ENCODE results near the gene MAP7.

Gene MAP7

DNA sequence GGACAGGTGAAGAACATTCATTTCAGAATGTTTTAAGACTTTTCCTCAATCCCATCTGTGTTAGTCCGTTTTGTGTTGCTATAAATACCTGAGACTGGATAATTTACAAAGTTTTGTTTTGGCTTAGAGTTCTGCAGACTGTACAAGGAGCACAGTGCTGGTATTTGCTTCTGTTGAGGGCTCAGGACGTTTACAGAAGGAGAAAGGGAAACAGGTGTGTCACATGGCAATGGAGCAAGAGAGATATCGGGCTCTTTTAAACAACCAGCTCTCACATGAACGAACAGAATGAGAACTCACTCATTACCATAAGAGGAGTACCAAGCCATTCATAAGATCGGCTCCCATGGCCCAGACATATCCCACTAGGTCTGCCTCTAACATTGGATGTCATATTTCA is 16.7 kb downstream of the MAP7 start:
- DNase-seq (ENCODE audit: low read depth in 1 of 2, low spot score in 1 of 2) = no peak

DNA sequence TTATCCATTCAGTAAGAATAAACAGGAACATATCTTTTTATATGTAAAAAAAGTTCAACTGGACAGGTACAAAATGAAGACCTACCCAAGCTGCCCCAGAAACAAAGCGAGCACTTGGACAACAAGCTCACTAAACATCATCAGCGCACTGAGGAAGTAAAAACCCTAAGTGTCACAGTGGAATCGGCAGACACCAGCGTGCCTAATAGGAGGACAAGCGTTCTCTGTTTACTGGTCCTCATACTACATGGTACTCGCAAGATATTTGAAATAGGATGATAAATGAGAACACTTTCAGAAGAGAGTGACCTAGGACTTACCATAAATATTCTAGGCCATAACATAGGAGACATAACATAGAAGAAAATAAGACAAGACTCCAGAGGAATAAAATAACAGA is 18.2 kb downstream of the MAP7 start:
- DNase-seq (ENCODE audit: low read depth in 1 of 2, low spot score in 1 of 2) = no peak

DNA sequence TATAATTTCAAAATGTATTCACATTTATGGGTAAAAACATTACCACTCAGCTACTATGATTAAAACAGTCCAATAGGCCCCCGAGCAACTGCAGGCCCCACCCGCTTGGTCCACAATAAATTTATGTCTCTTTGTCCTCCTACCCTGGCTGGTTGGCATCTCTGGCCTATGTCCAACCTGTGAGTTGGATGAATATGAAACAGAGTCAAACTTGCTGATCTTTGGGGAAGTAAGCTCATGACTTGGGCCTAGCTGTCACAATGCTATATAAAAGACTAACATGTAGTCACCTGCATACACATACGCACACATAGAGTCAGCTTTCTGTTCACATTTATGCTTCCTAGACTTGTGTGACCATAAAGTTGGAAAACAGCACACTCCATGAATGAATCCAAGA is 20.5 kb downstream of the MAP7 start:
- DNase-seq (ENCODE audit: low read depth in 1 of 2, low spot score in 1 of 2) = no peak

DNA sequence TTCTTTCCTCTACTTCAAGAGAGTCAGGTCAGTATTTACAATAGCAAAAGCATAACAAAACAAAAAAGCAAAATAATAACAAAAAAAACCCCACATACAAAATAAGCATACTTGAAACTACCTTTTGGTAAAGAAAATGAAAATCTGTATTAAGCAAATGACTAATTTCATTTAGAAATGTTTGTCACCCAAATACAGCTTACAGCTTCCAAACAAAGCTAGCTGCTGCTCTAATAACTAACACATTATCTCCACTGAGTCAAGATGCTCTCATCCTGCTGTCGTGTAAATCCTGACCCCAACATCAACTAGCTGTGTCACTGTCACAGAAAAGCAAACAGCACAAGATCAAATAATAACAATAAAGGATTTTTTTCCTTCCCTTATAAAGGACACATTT is 21.7 kb downstream of the MAP7 start:
- DNase-seq (ENCODE audit: low read depth in 1 of 2, low spot score in 1 of 2) = no peak

DNA sequence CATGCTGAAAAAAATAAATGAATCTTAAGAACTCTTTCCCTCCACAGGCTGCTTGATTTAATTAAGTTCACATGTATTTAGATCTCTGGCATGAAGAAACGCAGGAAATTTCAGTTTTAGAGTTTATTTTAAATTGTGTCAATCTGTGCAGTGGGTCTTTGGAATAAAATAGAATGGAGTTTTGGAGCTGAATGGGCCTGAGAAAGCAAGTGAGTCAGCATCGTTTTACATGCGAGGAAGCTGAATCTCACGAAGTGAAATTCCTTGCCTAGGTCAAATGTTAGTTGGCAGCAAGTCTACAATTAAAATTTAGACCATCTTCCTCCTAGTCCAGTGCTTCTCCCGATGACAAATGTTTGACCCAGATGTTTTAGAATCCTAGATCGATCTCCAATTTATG is 22.4 kb downstream of the MAP7 start:
- DNase-seq (ENCODE audit: low read depth in 1 of 2, low spot score in 1 of 2) = no peak

DNA sequence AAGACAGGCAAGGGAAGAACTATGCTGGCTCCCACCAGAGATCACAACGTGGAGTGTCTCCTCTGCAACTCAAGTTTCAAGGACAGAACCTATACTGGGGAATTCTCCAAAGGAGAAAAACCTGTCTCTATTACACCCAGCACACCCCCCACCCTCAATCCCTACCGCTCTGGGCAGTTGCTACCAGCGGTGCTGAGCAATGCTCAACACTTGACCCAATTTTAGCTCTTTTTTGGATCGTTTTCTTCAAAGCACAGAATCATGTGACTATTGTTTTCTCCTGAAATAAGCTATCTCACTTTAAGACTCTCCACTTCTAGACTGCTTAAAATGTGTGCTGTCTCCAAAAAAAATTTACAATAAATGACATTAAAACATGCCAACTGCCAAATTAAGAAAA is 23.3 kb downstream of the MAP7 start:
- DNase-seq (ENCODE audit: low read depth in 1 of 2, low spot score in 1 of 2) = no peak

DNA sequence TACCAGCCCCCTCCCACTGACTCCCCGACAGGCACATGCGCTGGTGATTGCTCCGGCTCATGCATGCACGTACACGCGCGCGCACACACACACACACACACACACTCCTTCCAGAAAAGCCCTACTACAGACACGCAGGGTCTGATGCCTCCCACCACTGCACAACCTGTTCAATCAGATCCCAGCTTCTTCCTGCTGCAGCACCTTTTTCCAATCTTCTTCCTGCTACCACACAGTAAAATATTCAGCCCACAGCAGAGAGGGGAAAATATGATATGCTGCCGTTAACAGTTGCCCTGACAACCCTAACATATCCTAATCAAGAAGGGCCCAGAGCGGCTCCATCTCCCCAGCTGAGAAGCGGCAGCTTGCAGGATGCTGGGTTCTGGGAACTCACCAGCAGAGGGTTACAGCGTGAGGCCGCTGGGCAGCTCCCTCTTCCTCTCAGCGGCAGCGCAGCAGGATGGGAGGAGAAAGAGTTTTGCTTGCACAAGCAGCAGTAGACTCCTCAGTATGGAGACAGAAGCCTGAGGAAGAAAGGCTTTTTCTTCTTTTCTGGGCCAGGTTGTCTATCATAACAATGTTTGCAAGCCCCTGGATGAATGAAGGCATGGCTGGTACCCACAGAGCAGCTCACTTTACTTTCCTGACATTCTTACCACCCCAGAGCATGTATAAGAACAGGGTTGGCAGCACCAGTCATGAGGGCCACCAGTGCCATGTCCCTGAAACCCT is 23.9 kb downstream of the MAP7 start:
- DNase-seq (ENCODE audit: low read depth in 1 of 2, low spot score in 1 of 2) = no peak

DNA sequence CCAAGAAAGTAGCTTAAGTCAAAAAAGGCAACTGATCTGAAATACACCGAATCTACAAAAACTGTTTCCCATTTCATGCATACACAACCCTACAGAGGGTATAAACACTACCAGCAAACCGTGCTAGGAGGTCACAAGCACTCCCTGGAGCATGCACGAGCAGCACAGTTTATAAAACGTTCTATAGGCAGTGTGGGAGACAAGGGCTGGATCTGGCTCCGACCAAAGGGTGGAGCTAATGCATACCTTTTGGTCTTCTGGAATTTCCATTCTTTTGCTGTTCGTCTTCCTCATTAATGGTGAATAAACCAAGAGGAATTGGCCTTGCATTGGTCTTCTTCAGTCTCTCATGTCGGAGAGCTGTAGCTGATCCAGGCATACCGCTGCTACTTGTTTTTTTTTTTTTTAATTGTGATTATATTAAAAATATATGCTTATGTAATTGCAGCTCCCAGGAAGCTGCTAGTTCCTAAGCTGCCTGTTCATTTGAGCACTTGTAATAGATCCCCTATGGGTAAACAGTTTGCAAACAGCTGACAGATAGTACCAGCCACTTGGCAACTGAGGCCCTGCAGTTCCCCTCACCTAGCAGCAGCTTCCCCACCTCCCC is 24.5 kb downstream of the MAP7 start:
- no peak for DNase-seq (ENCODE audit: low read depth in 1 of 2, low spot score in 1 of 2)

DNA sequence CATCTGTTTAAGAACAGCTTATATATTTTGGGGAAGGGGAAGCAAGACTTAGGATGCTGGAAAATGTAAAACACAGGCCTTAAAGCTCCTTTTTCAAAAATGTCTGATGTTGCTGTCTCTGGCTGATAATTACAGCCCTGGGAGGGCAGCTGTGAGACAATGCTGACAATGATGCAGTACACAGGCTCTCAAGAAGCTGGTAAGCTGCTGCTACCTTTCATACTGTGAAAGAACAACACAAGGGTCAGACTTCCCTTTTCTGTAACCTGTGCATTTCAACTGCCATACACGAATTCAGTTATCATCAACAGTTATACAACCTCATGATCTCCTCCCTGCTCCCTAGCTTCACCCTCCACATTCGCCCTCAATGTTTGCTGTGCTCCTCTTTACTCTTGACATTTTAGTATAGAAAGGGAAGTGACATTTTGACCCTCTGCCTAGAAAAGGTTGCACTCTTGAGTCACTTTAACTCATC is 25.2 kb downstream of the MAP7 start:
- no peak for DNase-seq (ENCODE audit: low read depth in 1 of 2, low spot score in 1 of 2)

DNA sequence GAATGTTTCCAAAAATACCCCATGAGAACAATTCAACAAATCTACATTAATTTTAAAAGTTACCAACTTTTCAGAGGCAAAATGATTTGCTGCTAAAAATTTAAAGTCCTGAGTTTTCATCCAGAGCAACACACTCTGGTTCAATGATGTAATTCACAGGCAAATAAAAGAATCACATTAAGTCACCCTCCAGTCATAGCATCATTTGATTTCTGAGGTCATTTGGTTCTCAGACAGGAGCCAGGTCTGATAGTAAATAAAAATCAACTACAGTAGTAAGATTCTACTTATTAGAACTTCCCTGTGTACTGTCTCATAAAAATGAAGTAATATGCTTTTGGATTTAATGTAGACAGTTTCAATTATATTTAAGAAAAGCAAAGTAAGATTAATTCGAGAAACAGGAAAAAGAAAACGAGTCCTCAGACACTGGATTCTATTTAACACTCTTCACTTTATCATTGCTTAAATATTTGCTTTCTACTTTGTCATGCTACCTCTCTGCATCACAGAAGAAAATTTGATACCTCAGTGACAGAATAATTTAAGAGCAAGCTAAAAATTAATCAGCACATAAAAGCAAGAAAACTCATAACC is 25.8 kb downstream of the MAP7 start:
- no peak for DNase-seq (ENCODE audit: low read depth in 1 of 2, low spot score in 1 of 2)

DNA sequence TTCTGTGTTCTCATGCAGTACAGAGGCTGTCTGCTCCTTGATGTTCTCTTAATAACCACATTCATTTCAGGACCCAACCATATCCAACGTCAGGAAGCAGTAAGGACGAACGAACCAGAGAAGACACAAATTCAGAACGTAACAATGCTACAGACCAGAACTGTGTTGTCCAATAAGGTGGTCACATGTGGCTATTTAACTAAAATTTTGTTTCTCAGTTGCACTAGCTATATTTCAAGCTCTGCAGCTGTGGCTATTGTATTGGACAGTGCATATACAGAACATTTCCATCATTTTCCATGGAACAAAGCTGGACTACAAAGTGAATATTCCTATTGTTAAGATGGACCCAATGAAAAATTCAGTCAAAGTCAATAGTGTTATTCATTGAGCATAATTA is 27.0 kb downstream of the MAP7 start:
- DNase-seq (ENCODE audit: low read depth in 1 of 2, low spot score in 1 of 2) = no peak

DNA sequence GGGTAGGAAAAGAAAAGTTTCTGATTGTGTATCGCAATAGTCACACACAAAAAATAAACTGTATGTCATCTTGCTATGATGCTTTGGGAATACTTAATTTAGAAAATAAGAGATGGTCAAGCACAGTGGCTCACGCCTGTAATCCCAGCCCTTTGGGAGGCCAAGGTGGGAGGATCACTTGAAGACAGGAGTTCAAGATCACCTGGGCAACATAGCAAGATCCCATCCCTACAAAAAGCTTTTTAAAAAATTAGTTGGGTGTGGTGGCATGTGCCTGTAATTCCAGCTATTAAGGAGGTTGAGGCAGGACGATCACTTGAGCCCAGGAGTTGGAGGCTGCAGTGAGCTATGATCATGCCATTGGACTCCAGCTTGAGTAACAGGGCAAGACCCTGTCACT is 27.6 kb downstream of the MAP7 start:
- DNase-seq (ENCODE audit: low read depth in 1 of 2, low spot score in 1 of 2) = no peak

DNA sequence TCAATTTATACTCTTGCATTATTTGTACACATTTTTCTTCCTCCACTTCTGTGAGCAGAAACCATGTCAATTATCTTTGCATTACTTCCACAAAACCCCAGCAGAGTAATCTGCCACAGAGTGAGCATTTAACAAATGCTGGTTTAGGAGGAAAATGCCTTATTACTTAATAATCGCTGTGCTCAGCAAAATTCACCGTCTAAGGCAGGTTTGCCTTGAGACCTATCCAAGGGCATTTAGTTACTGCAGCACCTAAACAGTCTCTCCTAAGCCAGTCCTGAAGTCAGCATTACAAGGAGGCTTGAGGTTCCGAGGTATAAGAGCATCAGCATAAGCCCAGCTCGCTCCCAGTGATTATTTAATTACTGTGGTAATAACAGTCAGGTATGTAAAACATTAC is 28.3 kb downstream of the MAP7 start:
- no peak for DNase-seq (ENCODE audit: low read depth in 1 of 2, low spot score in 1 of 2)

DNA sequence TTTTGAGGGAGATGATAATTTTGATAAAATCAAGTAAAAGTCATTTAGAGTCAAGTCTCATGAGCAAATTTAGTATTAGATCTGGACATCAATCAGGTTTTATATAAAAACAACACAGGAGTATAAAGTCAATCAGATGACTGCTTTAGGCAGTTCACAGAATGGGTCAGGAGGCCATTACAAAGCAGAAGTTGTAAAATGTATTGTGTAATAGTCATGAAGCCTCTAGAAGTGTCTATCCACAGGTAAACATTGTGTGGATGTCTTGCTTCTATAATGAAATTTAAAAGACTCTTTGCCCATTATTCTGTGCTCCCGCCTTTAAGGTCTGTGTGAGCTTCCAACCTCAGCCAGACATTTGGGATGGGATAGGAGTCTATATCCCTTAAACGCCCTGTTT is 28.8 kb downstream of the MAP7 start:
- DNase-seq (ENCODE audit: low read depth in 1 of 2, low spot score in 1 of 2) = no peak

DNA sequence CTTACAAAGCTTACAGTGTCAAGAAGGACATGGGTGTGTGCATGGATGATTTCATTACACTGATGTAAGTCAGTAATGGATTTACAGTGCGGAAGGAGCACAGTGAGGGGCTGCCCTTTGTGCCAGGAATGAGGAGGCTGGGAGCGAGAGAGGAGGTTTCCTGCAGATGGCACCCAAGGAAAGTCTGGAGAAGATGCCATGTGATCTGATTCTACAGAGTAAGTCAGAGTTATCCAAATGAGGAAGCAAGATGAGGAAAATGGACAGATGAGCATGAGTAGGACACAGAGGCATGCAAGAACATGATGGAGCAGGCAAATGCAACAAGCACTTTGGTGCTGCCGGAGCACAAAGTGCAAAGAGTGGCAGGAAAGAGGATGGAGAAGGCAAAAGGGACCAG is 29.7 kb downstream of the MAP7 start:
- no peak for DNase-seq (ENCODE audit: low read depth in 1 of 2, low spot score in 1 of 2)

DNA sequence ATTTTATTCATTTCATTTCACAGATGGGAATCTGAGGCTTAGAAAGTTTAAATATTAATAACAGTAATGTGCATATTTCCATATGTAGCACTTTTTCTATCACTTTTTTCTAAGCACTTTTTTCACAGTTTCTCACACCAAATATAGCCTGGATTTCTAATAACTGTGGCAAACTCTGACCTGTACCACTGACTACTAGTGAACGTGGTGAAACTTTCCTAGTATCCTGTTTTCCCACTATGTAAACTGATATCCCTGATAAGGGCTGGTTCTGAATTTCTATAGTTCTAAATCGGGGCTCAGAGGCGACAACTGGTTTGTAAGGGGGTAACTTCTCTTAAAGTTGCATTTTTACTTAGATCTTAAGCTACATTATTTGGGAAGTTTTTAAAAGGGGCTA is 32.6 kb downstream of the MAP7 start:
- DNase-seq (ENCODE audit: low read depth in 1 of 2, low spot score in 1 of 2) = no peak

DNA sequence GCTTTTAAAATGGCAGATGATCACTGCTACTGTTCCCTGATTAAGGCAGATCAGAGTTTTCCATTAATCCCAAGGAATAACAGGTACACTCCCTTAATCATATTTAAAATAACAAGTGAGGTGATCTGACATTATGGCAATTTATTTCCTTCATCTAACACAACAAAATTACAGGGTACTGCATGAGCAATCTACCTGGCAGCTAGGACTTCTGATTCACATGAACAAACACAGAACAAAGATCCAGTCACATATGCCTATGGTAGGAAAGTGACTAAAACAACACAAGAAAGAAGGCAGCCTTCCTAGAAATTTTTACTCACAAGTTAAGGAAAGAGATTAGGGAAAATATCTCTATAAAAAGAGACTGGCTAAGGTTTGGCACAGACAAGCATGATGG is 33.2 kb downstream of the MAP7 start:
- DNase-seq (ENCODE audit: low read depth in 1 of 2, low spot score in 1 of 2) = no peak

DNA sequence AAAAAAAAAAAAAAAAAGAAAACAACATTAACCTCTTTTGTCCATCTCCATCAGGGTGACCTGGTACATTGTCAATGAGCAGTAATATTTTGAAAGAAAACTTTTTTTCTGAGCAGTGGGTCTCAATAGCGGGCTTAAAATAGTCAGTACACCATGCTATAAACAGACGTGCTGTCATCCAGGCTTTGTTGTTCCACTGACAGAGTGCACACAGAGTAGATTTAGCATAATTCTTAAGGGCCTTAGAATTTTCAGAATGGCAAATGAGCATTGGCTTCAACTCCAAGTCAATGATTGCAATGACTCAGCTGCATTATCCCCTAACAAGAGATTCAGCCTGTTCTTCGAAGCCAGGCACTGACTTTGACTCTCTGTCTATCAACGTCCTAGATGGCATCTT is 35.6 kb downstream of the MAP7 start:
- no peak for DNase-seq (ENCODE audit: low read depth in 1 of 2, low spot score in 1 of 2)

DNA sequence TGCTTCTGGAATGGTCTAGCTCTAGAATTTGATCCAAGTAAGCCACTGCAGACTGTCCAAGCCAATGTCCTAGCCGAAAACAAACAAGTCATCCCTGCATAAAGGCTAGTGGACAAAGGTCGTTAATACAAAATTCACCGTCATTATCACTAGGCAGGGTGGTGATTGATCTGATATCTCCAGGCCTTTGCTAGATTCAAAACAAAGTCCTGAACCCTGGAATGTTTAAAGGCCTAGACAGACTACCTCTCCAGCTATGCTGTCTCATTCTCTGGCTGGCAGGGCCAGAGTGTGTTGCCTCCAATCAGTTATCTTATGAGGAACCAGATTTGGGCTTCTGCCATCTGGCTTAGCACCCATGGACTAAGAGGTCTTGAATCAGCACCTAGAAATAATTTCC is 38.3 kb downstream of the MAP7 start:
- no peak for DNase-seq (ENCODE audit: low read depth in 1 of 2, low spot score in 1 of 2)

DNA sequence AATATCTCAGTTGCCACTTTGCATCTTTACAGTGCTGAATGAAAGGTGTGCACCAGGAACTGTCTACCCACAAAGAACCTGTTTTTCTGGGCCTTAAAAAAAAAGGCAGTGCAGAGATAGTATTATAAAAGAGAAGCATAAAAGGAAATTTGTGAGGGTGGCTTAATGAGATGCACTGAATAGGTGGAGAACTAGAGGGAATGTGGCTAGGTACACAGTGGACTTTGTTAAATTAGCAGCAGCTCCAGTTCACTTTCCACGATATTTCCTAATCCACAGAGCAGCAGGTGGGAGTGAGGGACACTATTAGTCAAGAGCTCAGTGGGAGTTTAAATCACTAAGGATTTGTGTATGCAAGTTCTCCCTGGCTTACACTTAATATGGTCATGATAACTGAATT is 38.8 kb downstream of the MAP7 start:
- DNase-seq (ENCODE audit: low read depth in 1 of 2, low spot score in 1 of 2) = no peak

DNA sequence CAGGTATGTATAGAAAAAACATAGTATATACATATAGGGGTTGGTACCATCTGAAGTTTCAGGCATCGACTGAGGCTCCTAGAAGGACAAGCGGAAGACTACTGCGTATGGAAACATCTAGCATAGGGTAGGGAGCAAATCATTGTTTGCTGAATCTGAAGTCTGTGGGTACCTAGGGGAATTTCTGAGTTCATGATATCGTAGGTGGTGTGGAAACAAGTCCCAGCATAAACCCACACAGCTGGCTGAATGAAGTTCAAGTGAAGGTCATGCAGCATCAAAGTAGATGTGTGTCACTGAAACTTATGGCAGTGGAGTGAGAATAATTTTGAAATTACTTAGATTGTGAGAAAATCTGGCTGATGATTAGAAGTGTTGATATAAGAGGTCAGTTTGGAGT is 39.4 kb downstream of the MAP7 start:
- no peak for DNase-seq (ENCODE audit: low read depth in 1 of 2, low spot score in 1 of 2)

DNA sequence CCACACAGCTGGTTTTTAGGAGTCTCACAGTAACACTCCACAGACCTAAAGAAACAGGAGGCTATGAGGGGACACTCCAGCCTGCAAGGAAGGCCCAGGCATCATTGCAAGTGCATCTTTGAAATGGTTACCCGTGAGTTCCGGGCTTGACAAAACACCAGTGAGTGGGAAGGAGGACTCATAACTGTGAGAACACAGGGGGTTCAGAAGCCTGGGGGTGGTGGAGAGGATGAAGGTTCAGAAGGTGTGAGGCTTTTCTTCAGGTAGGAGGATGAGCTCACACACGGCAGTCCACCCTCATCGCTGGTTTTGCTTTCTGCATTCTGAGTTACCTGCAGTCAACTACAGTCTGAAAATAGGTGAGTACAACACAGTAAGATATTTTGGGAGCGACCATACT is 39.9 kb downstream of the MAP7 start:
- DNase-seq (ENCODE audit: low read depth in 1 of 2, low spot score in 1 of 2) = no peak

Data from activated T-helper 1 cell treated with anti-CD3 and anti-CD28 coated beads, Interleukin-2, amount 50 U/mL, for 16 hours (primary cell).